ENCODE results near the gene LRG1.

Gene LRG1

DNA sequence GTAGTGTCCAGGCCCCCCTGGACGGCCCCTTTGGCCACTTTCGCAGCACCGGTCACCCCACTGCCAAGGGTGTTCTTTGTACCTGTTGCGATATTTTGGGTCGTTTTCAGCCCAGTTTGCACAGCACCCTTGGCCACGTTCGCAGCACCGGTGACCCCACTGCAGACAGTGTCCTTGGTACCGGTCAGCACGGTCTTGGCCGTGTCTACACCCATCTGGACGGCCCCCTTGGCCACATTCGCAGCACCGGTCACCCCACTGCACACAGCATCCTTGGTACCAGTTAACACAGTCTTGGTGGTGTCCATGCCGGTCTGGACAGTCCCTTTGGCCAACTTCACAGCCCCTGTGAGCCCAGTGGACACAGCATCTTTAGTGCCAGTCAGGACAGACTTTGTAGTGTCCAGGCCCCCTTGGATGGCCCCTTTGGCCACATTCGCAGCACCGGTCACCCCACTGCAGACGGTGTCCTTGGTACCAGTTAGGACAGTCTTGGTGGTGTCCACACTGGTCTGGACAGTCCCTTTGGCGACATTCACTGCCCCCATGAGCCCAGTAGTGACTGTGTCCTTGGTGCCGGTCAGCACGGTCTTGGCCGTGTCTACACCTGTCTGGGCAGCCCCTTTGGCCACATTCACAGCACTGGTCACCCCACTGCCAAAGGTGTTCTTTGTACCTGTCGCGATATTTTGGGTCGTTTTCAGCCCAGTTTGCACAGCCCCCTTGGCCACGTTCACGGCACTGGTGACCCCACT is 28.4 kb downstream of the LRG1 start:
- no peak for DNase-seq (ENCODE audit: low read depth in 2 of 2, low spot score in 1 of 2)

DNA sequence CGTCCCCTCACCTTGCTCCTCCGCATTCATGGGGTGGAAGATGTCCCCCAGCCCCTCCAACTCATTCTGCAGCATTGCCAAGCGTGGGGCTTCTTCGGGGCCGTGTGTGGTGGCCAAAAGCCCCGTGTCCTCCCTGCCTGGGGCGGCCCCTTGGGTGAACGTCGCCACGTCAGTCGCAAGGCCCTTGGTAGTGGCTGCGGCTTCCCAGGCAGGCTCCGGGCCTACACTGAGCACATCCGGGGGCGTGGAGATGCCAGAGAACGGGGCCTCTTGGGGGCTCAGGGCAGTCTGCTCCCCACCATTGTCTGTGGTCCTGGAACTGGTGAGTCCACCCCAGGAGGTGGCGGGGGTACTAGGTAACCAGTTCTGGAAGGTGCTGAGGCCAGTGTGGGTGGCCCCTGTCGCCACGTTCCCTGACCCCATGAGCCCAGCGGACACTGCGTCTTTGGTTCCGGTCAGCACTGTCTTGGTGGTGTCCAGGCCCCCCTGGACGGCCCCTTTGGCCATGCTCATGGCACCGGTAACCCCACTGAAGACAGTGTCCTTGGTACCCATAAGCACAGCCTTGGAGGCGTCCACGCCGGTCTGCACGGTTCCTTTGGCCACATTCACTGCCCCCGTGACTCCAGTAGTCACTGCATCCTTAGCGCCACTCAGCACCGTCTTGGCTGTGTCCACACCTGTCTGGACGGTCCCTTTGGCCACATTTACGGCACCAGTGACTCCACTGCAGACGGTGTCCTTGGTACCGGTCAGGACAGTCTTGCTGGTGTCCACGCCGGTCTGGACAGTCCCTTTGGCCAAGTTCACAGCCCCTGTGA is 29.2 kb downstream of the LRG1 start:
- DNase-seq (ENCODE audit: low read depth in 2 of 2, low spot score in 1 of 2) = no peak

DNA sequence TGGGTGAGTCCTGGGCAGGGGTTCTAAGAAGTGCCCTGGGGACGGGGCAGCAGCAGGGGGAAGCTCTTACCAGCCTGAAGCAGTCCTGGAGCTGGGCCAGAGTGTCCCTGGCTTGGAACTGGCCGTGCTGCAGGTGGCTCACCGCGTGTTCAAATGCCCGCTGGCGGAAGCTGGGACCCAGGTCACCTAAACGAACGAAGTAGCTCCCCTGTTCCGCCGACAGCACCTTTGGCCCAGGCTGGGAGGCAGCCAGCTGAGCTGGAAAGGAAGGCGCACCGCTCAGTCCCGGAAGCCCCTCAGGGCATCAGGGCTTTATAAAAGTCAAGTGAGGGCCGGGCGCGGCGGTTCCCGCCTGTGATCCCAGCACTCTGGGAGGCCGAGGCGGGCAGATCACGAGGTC is 31.1 kb downstream of the LRG1 start:
- no peak for DNase-seq (ENCODE audit: low read depth in 2 of 2, low spot score in 1 of 2)

DNA sequence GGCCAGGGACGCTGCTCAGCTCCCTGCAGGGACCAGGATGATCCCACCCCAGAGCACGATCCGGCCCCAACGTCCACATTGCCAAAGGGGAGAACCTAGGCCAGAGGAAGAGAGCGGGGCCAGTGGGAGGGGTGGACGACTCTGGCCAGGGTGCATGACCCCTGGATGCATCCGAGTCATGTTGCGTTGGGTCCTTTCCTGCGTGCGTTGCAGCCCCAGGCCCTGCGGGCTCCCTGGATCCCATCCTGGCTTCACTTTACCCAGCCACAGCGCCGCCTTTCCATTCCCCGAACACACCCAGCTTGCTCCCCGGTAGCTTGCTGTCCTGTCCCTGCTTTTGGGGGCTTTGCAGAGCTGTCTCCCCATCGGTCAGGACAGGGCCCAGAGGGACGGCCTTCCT is 32.0 kb downstream of the LRG1 start:
- no peak for DNase-seq (ENCODE audit: low read depth in 2 of 2, low spot score in 1 of 2)

DNA sequence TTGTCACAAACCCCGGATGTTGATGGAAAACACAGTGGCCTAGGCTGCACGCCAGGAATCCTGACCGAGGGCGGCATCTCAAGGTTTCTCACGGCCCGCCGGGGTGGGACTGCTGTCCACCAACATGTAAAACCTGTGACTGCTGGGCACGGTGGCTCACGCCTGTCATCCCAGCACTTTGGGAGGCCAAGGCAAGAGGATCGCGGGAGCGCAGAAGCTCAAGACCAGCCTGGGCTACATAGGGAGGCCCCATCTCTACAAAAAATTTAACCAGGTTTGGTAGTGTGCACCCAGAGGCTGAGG is 32.7 kb downstream of the LRG1 start:
- no peak for DNase-seq (ENCODE audit: low read depth in 2 of 2, low spot score in 1 of 2)

DNA sequence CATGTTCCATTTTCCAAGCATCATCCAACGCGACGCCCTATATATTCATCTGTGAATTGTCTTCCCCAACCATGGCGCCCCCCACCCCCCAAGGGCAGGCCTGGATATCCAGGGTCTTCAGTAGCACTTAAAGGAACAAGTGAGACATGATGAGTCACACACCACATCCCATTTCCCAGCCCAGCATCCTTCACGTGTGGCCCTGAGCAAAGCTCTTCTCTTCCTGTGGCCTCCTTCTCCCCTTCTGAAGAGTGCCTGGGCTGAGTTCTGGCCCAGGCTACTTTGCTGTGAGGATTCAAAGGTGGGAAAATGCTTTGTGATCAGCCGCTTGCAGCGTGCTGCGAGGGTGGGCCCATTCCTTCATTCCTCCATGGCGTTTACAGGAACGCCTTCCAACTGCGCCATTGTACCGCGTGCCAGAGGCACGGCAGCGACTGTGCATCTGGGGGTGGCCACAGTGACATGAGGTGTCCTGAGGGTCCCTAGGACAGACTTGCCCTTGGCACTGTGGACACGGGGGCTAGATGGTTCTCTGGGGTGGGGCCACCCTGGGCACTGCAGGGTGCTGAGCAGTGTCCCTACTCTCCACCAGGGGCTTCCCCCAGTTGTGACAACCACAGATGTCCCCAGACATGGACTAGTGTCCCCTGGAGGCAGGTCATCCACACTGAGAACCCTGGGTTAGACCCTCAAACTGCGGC is 33.2 kb downstream of the LRG1 start:
- DNase-seq (ENCODE audit: low read depth in 2 of 2, low spot score in 1 of 2) = no peak

DNA sequence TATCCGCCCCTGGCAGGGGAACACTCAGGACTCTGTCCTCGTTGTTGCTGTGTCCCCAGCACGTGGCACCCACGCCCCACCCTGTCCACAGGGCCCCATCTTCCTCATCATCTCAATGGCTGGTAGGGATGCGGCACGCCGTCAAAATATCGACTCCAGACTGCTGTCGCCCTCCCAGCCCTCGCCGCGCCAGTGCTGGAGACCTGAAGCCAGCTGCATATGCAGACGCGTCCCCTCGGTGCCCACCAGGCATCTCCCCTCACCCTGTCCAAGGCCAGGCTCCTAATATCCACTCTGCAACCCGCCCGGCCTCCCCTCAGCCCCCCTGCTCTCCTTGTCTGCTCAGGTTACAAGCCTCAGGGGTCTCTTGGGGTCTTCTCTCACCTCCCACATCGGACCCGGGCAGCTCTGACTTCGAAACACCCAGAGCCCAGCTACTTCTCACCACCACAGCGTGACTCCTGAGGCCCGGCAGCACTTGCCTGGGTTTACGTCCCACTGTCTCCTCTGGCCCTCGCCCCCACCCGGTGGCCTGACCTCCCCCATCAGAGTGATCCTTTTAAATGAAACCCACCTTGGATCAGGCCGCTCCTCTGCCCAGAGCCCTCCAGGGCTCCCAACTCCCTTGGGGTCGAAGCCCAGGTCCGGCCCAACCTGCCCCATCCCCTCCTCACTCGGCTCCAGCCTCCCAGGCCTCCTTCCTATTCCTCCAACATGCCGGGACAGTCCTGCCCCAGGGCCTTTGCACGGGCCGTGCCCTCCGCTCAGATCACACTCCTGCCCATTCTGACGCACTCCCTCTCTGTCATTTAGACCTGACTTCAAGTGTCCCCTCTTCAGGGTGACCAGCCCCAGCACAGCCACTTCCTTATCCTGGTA is 34.0 kb downstream of the LRG1 start:
- no peak for DNase-seq (ENCODE audit: low read depth in 2 of 2, low spot score in 1 of 2)

DNA sequence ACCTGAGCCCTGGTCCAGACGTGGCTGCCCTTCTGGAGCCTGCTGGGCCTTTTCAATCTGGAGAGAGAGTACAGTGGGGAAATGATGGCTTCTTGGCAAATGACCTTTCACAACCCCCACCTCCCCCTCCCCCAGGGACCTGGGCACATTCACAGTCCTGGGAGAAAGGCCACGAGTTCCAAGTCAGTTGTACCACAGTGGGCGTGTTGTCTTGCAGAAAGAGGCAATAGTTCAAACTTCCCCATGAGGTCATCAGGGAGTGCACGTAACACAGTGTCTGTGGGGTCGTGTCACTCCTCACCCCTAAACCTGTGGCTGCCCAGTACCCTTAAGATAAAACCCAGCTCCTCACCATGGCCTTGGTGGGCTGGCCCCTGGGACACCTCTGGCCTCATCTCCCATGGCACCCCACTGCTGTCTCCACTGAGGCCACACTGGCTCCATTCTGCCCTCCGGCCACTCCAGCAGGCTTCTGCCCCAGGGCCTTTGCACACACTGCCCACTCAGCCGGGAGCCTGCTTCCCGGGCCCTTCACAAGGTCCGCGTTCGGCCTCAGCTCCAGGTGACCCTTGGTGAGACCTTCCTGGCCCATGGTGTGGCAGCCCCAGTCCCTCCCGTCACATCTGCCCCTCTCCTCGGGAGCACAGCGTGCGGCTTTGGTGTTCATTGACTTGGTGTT is 34.8 kb downstream of the LRG1 start:
- no peak for DNase-seq (ENCODE audit: low read depth in 2 of 2, low spot score in 1 of 2)

DNA sequence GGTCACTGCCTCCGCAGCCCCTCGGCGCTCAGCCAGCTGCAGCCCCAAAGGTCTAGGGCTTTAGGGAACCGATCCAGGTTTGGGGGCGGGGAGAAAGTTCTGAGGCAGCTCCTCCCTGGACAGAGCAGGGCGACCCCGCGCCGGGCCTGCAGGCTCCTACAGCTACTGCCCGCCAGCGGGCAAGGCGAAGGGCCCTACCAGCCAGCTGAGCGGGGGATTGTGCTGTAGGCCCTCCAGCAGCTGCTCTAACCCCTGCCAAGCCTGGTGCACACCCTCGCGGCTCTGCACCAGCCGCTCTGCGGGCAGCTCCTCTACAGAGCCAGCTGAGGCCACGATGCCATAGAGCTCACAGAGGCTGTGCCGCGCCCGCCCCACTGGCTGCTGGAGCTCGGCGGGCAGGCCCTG is 35.5 kb downstream of the LRG1 start:
- no peak for DNase-seq (ENCODE audit: low read depth in 2 of 2, low spot score in 1 of 2)

DNA sequence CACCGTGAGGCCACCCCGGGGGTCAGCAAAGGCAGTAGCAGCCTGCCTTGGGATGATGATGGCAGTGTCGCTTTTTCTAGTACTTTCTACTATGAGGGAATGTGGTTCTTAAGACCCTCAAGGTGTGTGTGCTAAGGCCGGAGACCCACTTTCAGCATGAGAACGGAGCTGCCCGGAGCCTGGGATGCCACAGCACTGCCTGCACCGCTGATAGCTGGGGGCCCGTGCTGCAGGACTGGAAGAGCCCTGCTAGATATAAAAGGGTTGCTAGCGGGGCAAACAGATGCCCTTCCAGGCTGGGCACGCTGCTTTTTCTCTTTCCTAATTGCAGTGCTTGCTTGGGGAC is 36.0 kb downstream of the LRG1 start:
- no peak for DNase-seq (ENCODE audit: low read depth in 2 of 2, low spot score in 1 of 2)

DNA sequence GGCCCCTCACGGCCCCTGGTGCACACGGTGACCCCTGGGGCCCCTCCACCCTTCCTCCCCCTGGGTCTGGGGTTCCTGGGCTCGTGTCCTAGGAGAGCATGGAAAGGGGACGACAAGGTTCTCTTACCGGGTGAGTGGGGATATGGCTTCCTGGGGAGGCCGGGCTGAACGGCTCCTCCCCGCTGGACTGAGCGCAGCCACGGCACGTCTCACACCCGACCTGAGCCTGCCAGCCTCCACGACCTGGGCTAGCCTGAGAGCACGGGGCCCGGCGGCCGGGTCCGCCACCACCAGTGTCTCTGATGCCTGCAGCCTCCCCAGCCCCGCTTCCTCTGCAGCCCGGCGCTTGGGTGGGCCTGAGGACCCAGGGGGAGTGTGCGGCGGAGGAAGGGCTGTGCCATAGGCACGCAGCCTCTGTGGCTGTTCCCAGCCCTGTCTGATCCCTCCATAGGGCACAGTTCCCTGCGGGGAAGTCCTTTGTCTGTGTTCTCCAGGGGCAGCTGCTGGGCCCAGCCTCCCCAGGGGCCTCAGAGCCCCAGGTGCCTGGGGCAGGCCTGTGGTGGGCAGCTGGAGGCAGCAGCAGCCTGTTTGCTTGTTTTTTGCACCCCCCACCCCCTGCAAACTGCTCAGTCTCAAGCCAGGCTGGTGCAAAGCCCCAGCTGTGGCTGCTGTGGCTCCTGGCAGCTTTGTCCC is 36.6 kb downstream of the LRG1 start:
- DNase-seq (ENCODE audit: low read depth in 2 of 2, low spot score in 1 of 2) = no peak

DNA sequence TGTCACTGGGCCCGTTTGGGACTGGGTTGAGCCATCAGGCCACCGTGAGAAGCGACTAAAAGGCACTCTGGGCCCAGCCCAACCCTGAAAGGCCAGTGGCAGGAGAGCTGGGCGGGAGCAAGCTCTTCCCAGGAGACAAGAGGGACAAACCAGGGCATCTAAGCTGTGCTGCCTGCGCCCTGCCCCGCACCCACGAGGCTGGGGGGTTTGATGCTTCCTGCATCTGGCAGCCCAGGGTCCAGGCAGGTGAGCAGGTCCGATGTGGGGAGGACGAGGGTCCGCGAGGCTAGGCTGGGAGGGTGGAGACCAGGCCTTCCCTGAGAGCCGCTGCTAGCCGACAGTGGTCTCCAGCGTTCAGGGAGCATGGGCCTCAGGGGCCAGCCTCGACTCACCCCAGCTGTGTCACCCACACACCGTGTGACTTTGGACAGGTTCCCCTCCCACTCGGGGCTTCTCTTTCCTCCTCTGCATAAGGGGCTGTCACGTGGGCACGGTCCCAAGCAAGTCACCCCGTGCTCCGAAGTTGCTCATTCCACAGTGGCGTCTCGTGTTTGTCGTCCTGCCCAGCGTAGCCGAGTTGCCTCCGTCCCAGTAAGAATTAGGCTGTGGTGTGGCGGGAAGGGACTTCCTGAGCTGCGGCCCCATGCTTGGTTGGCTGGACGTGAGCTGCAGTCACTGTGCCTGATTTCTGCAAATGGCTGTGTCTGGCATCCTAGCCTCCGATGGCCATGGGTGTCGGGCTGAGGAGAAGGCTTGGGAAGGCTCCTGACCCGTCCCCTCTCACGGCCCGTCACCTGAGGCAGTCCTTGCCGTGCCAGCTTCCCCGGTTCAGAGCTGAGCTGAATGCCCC is 37.3 kb downstream of the LRG1 start:
- no peak for DNase-seq (ENCODE audit: low read depth in 2 of 2, low spot score in 1 of 2)

DNA sequence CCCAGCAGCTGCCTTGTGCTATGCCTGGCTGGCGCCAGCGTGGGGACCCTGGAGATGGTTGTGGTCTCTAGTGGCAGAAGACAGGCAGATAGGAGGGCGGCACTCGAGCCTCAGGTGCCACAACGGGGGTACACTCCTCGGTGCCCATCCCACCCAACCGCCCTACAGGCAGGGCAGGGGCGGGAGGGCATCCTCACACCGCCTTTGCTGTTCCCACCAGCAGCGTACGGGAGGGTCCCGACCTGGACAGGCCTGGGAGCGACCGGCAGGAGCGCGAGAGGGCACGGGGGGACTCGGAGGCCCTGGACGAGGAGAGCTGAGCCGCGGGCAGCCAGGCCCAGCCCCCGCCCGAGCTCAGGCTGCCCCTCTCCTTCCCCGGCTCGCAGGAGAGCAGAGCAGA is 38.1 kb downstream of the LRG1 start:
- no peak for DNase-seq (ENCODE audit: low read depth in 2 of 2, low spot score in 1 of 2)

DNA sequence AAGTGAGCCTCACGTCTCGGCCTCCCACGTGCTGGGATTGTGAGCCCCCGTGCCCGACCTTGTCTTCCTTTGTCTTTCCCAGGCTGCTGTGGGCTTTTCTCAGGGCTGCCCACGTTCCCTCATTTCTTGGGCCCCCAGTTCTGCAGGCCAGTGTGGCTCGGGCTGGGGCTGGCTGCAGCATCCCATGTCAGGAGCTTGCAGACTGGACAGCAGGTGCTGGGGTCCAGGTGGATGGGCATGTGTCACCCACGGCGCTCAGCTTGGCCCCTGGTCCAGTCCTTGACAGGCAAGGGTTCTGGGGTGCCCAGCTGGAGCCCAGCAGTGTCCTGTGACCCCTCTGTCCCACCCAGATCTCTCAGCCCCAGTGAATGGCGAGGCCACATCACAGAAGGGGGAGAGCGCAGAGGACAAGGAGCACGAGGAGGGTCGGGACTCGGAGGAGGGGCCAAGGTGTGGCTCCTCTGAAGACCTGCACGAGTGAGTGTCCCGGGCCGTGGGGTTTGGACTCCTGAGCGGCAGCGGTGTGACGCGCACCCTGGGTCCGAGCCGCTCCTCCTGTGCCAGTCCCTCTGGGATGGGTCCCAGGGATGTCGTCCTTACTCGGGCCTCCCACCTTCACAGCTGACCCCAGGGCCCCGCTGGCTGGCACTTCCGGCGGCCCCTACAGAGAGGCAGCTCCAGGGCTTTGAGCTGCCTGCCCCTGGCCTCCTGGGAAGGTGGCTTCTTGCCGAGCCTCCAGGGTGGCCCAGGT is 38.8 kb downstream of the LRG1 start:
- DNase-seq (ENCODE audit: low read depth in 2 of 2, low spot score in 1 of 2) = no peak

DNA sequence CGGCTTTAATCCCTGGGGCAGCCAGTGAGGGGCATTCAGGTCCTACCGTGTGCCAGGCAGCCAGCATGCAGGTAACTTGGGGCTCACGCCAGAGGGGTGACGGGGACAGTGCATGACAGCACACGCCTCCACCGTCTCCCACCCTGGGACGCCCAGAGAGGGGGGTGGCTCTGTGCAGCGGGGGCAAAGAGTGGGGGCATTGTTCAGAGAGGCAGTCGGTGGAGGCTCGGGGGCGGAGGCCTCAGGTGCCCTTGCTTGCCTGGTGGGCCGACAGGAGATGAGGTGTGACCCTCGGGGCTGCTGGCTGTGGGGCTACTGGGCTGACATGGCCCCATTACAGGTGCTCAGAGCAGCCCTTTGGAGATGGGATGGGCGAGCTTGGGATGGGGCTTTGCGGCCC is 40.0 kb downstream of the LRG1 start:
- DNase-seq (ENCODE audit: low read depth in 2 of 2, low spot score in 1 of 2) = no peak

DNA sequence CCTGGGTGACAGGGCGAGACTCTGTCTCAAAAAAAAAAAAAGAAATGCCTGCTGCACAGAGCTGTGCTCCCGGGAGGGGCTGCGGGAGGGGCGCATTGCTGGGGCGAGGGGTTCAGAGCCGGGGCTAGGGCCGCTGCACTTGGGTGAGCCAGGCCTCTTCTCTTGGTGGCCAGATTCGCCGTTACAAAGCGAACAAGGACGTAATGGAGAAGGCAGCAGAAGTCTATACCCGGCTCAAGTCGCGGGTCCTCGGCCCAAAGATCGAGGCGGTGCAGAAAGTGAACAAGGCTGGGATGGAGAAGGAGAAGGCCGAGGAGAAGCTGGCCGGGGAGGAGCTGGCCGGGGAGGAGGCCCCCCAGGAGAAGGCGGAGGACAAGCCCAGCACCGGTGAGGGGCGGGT is 40.5 kb downstream of the LRG1 start:
- no peak for DNase-seq (ENCODE audit: low read depth in 2 of 2, low spot score in 1 of 2)

DNA sequence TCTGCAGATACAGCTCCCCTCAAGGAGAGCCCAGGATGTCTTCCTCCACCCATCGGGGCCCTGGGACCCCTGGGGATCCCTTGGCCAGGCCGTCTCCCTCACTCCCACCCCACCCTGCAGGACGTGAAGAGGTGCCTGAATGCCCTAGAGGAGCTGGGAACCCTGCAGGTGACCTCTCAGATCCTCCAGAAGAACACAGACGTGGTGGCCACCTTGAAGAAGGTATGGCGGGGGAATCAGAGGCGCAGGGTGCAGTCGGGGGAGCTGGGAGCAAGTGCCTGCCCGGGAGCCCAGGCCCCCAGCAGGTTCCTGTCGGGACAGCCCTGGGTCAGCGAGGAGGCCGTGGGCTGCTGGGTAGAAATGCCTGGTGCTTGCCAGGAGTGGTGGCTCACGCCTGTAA is 41.1 kb downstream of the LRG1 start:
- DNase-seq (ENCODE audit: low read depth in 2 of 2, low spot score in 1 of 2) = no peak

DNA sequence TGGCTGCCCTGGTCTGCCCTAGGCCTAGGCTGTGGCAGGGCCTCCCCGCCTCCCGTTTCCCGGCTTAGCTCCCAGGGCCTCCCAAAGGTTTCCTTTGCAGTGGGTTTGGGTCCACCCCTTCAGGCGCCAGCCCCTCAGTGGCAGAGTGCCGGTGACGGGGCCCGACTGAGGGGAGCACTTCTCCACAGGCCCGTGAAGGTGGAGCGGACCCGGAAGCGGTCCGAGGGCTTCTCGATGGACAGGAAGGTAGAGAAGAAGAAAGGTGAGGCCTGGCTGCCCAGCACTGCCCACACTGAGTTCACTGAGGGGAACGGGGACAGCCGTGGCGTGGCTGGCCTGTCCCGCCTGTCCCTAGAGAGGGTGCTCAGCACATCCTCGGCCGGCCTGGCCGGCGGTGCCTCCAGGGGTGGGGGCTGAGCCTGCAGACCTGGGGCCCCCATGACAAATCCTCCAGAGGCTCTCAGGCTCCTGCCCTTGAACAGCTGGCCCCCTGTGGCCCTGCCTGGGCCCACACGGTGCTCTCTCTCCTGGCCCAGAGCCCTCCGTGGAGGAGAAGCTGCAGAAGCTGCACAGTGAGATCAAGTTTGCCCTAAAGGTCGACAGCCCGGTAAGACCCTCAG is 42.0 kb downstream of the LRG1 start:
- no peak for DNase-seq (ENCODE audit: low read depth in 2 of 2, low spot score in 1 of 2)

Data from stimulated activated CD8-positive, alpha-beta memory T cell treated with anti-CD3 and anti-CD28 coated beads, Interleukin-4, amount 100 ng/mL, for 4 hours (primary cell).